HCT116 (cell line): ENCODE results near the gene HTR3E.

Experiments used
- EZH2 ChIP-seq: fragments of 200-600 bp; sonication (generic); IDR thresholded peaks from 2 replicates; pipeline ENCODE4 v1.6.1; 2017; ENCODE audit warnings: antibody characterized with exemption, mixed run types
- JUND ChIP-seq: IDR thresholded peaks from 2 replicates; pipeline ENCODE4 v1.6.1; 2012
- TF ChIP-seq, protein P1 (sequence below), 3 experiments: fragments of 200-600 bp in 1 of 3; sonication (generic) in 1 of 3; IDR thresholded peaks in 2 of 3; conservative IDR thresholded peaks in 1 of 3; 2 replicates each; pipeline ENCODE4 v1.5.1; 2012 to 2017; ENCODE audit warnings: low read depth in 2 of 3, low read length in 2 of 3, antibody characterized with exemption in 1 of 3, borderline replicate concordance in 1 of 3, control low read depth in 1 of 3, mild to moderate bottlenecking in 1 of 3, mixed read lengths in 1 of 3, mixed run types in 1 of 3, moderate library complexity in 1 of 3; ENCODE audit not compliant: insufficient read depth in 1 of 3
- TF ChIP-seq, protein P2 (sequence below): IDR thresholded peaks from 2 replicates; pipeline ENCODE4 v1.6.1; 2012

DNA sequence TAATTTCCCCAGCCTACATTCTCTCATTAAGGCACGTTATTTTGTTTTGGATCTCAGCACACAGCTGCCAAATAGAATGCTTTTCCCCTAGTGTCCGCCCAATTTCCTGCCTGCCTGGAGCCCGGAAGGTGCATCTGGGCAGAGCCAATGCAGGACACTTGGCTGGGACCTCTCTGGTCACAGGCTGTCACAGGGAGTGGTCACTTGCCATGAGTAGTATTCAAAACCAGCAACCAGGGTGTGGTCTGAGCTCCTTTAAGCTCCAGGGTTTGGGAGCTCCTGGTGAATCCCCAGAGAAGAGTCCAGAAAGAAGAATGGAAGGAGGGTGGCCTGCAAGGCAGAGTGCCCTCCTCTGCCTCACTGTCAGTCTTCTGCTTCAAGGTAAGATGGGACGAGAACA, 44.1 kb upstream of the HTR3E start, which contains the start of gene HTR3C:
- TF ChIP-seq, protein P1, sequence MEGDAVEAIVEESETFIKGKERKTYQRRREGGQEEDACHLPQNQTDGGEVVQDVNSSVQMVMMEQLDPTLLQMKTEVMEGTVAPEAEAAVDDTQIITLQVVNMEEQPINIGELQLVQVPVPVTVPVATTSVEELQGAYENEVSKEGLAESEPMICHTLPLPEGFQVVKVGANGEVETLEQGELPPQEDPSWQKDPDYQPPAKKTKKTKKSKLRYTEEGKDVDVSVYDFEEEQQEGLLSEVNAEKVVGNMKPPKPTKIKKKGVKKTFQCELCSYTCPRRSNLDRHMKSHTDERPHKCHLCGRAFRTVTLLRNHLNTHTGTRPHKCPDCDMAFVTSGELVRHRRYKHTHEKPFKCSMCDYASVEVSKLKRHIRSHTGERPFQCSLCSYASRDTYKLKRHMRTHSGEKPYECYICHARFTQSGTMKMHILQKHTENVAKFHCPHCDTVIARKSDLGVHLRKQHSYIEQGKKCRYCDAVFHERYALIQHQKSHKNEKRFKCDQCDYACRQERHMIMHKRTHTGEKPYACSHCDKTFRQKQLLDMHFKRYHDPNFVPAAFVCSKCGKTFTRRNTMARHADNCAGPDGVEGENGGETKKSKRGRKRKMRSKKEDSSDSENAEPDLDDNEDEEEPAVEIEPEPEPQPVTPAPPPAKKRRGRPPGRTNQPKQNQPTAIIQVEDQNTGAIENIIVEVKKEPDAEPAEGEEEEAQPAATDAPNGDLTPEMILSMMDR (IDR thresholded peaks at IDR 0.05 in 2 of 3, conservative IDR thresholded peaks at IDR 0.05 in 1 of 3; ENCODE audit: borderline replicate concordance in 1 of 3, insufficient read depth in 1 of 3, low read depth in 2 of 3, low read length in 2 of 3) = no peak
- TF ChIP-seq, protein P2, sequence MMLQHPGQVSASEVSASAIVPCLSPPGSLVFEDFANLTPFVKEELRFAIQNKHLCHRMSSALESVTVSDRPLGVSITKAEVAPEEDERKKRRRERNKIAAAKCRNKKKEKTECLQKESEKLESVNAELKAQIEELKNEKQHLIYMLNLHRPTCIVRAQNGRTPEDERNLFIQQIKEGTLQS = no peak
- TF ChIP-seq JUND = no peak
- no peak for TF ChIP-seq EZH2
